GM18873 (cell line): ENCODE measurements around the gene BRD7.

Source experiments
- ATAC-seq: cut with Tn5 transposase; IDR thresholded peaks from one replicate; pipeline ENCODE4 v1.9.1; 2021; ENCODE audit warnings: mild to moderate bottlenecking, moderate library complexity, moderate number of reproducible peaks; ENCODE audit not compliant: unreplicated experiment, low FRiP score

Gene BRD7

DNA sequence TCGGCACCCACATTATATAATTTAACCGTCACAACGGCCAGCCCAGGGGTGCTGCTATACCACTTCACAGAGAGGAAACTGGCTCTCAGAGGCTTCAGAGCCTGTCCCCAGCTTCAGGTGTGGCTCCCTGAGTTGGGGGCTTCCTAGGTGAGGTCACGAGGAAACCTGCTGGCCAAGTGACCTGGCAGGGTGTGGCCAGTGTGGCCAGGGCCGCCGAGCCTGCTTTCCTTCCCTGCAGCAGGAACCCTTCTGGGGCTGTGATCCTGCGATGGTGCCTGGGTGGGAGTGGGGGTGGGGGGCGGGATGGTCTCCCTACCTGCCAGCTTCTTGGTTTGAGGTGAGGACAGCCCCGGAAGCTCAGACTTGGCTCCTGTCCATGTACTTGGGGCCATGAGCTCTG lies 62.5 kb downstream of the BRD7 start:
- no peak for ATAC-seq

DNA sequence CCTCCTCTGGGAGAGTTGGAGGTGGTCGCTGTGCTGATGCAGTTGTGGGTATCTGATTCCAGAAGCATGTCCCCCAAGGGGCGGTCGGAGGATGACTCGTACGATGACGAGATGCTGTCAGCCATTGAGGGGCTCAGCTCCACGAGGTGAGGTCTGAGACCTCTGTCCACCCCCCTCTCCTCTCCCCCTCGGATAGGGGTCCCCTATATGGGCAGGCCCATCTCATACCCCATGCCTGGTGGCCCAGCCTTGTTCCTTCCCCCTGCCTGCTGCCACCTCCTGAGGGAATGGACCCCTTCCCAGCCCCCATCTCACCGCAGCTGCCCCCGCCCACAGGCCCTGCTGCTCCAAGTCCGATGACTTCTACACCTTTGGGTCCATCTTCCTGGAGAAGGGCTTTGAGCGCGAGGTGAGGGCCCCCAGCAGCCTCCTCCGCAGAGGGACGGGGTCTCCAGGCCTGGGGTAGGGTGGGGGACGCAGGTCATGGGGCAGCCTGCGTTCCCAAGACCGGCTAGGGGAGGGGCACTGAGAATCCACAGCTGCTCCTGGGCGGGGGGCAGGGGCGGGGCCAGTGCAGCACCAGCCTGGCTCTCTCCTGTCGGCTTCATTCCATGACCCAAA lies 63.2 kb downstream of the BRD7 start:
- no peak for ATAC-seq

DNA sequence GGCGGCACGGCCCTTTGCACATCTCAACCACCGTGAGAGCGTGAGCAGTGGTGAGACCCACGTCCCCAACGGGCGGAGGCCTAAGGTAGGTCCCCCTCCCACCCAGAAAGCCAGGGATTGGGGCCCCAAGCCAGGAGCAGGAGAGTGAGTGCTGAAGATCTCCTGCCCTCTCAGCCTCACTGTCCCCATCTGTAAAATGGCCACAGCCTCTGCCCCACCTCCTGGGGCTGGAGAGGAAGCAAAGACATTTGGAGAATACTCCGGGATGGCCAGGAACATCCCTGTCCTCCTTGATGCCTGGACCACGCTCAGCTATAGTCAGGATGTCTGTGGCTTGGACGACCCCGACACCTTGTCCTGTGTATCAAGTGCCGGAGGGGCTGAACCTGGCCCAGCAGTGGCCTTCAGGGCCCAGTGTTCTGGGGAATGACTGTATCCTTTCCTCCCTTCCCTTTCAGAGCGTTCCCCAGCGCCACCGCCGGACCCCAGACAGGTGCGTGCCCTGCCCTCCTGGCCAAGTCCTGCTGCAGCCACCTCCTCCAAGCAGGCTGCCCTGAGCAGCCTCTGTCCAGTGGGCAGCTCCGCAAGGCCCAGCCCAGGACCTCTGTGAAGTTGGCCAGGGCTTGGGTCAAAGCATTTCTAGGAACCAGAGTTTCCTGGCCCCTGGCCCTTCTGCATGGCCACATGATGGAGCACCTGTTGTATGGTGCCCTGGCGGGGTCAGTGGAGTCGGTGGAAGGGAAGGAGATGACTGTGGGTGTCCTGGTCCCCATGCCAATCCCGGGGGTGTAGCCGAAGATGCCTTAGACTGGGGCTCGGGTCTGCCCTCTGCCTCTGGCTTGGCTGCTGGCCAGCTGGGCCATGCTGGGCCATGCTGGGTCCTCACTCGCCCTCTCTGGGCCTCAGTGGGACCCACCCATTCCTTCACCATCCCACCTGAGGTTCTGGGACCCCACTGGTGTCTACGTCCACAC lies 64.0 kb downstream of the BRD7 start:
- ATAC-seq, result no peak

DNA sequence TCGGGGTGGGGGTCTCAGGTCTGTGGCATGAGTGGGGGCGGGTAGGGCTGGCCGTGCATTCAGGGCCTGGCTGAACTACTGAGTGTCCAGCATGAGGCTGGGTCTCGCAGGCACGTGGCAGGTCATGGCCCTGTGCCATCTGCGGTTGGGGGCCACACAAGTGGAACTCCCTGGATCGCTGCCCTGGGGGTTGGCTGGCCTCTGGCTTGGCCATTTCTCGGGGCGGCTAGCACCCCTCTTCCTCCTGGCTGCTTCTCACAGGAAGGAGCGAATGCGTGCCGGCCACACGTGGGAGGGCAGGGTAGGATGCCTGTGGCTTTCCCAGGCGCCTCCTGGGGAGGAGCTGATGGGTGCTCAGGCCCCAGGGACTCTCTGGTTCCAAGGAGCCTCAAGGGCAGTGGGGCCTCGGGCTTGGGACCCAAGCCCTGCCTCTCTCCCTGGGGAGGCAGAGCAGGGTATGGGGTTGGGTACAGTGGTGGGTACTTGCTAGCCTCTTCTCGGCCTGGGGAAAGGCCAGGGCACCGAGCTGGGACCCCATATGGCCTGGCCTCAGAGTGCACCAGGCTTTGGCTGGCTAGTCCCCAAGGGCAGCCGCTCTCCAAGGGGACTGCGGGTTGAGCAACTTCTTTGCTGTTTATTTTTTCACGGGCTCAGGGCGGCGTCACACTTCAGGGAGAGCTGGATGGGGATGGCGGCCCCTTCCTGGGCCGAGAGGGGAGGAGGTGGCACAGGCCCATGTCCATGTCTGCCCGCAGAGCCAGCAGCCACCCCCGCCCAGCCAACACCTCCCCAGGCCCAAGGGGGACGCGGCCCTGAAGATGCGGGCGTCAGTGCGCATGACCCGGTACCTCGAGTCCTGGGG lies 65.0 kb downstream of the BRD7 start:
- no peak for ATAC-seq

DNA sequence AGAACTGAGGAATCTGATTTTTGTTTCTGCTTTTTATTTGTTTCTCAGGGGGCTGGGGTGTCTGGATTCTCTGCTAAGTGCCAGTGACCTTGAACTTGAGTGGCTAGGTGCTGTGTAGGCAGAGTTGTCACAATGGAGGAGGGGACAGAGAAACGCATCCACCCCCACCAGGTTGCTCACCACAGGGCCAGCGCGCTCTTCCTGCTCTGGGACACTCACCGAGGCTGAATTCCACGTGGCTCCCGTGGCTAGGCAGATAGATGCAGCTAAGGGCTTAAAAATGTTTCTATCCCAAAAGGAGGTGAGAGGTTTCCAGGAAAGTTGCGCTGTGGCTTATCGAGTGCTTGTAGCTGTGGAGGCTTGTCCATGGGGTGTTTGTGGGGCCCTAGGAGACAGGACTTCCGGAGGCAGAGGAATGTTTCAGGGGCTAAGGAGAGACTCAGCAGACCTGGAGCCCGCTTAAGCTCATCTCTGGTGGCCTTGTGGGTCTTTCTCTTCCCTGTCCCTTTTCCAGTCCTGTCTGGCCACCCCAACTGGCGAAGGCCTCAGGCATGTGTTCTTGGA lies 65.7 kb downstream of the BRD7 start:
- ATAC-seq, result no peak

DNA sequence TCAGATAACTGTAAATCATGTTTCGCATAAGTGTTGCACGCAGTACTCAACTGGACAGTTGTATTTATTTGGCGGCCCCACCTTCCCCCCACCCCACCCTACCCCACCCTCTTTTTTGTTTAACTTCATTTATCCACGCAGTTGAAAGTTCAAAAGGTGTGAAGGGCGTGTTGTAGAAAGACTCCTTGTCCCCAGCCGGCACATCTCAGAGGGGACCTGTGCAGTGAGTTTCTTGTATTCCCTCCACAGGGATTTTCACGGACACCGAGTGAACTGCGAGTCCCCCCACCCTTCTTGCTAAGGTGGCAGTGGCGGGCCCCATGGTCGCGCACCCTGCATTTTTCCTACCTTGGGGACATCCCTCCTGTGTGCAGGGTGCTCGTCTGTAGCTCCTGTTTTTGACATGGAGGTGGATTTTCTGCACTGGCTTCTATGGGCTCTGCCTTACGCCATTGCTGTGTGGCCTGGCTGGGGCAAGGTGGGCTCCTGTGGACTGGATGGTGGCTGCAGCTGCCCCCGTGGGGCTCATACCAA lies 66.2 kb downstream of the BRD7 start:
- no peak for ATAC-seq

DNA sequence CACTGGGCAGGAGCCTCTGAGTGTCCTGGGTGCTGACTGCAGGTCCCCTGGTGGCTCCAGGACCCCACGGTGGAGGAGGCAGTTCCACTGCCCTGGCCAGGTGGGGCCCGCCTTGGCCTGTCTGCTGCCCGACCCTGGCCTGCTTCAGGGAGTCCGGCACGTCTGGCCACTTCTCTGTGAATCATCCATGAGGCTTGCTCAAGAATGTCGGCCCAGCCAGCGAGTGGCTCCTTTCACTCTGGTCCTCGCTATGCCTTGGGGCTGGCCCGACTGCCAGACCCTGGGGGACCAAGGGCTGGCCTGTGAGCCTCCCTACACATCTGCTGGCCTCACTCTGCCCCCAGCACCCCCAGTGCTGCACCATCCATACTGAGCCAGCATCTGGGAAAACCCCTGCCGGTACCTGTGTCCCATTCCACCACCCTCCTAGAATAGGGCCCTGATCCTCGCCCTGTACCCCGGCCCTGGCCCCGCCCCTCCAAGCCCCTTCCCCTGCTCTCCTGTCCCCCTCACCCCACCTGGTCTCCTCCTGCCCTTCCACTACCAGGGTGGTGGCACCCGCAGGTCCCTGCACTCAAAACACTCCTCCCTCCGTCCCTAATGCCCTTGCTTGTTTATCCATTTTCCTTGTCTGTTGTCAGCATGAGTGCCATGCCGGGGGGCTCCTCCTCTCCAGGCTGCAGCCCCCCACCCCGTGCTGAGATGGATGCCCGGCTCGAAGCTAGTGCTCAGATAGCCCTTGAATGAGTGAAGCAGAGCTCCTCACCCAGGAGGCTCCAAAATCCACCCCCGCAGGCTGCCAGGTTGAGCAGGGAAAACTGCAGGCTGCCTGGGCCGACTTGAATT lies 66.9 kb downstream of the BRD7 start:
- ATAC-seq, result no peak

DNA sequence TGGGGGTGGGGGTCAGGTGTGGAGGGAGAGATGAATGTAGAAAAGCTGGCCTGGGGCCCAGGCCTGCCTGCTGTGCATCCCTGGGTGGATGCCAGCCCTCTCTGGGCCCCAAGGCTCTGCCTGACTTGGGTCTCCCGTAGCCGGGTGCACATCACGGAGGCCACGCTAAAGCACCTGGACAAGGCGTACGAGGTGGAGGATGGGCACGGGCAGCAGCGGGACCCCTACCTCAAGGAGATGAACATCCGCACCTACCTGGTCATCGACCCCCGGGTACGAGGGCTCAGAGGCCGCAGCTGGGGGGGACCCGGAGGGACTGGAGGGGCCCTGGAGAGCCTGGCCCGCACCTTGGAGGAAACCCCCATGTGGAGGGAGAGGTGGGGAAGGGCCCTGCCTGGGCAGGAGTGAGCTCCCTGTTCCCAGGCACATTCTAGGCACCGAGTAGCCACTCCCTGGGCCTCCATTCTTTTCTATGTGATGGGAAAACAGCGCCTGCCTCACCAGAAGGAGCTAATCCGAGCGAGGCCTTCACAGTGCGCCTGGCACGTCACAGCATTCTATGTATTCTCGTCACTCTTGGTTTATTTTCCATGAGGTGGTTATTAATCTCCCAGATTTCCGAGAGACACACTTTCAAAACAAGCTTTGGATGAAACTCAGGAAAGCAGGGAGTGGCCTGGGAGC lies 67.7 kb downstream of the BRD7 start:
- ATAC-seq, result no peak

DNA sequence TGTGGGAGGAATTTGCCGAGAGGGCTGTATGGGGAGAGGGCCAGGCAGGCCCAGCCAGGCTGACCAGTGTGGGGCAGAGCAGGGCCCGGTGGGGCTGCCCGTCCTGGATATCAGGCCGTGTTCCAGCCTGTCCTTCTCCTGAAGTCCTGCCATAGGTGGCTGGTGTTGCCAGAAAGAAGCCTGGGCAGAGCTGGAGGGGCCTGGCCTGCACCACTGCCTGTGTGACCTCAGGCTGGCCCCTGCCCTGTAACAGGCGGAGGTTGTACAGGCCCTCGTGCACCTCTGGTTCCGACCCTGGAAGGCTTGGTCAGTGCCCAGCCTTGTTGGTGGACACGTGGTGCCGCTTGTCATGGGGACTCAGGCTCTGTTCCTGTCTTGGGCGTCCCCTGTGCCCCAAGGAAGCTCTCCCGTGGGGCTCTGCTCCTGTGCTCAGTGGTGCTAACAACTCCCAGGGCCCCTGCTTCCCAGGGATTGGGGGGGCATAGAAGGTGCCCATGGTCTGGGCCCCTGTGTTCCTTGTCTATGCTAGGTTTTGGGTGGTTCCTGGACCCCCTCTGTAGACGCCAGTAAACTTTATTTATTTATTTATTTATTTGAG lies 69.2 kb downstream of the BRD7 start:
- ATAC-seq, result no peak

DNA sequence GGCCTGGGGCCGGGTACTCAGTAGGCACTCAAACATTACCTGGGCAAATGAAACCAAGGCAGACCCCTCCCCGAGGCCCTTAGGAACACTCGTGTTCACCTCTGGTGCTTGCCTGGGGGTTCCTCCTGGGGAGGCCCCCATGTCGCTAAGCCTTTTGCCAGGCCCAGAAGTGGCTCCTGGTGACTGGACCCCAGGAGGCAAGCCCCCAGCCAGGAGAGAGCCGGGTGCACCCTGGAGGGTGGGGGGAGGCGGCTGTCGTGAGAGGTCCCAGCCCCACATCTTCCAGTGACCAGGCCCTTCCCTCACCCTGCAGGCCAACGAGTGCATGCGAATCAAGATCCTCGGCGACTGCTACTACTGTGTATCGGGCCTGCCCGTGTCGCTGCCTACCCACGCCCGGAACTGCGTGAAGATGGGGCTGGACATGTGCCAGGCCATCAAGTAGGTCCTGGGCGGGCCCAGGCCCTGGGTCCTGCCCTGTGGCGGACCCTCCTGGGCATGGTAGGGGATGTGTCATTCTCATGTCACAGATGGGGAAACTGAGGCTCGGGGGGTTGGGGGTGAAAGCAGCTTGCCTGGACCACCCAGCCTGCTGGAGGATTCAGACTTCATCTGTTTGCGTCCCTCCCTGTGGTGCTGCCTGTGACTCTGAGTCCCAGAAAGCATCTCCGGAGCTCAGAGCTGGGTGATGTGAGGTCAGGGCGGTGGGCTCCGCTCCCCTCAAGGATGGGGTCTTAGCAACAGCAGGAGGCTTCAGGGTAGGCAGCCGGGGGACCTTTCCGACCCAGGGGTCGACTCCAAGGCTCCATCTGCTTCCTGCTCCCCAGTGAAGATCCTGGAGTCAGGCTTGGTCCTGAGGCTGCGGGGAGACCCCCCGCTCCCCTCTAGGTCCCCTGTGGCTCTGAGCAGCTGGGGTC lies 69.9 kb downstream of the BRD7 start:
- ATAC-seq, result no peak

DNA sequence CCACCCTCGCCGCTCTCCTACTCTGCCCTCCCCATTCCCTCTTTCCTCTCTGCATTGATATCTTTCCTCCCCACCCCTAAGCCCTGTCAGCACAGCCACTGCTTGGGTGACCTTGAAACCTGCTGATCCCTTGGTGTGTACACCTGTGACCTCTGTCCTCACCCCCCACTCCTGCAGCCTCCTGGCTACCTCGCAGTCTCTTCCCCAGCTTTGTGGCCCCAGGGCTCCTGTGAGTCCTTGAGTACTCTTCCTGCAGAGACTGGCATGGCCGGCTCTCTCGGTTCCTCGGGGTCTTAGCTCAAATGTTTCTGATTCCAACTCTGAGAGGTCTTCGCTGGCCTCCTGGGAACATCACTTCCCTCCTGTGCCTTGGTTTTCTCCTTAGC lies 70.7 kb downstream of the BRD7 start:
- ATAC-seq, result no peak

DNA sequence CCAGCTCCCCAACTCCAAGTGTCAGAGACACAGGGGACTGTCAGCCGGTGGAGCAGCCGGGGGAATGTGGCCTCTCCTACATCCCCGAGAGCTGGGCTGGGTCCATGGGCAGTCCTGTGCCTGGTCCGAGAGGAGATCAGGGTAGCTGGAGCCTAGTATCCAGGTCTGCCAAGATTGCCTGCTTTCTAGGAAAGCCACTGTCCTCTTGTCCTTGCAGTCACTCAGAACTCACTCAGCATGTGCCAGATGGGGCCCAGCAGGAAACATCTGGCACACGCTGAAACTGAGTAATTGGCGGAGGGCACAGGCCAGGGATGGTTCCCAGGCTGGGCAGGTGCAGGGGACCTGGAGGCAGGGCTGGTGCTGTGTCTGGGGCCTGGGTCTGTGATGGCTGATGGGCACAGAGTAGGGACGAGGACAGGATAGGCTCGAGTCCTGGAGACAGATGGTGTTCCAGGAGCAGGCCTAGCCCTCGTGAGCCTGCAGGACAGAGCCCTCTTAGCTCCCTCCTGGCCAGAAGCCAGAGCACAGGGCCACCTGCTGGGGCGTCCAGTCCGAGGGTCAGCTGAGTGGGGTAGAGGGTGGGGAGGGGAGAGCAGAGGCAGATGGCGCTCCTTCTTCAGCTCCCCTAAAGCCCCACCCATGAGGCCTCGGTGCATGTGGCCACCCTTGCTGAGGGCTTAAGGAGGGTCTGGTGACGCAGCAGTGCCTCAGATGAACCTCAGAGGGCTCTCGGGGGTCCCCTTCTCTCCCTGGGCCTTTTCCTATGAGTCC lies 71.3 kb downstream of the BRD7 start:
- no peak for ATAC-seq

DNA sequence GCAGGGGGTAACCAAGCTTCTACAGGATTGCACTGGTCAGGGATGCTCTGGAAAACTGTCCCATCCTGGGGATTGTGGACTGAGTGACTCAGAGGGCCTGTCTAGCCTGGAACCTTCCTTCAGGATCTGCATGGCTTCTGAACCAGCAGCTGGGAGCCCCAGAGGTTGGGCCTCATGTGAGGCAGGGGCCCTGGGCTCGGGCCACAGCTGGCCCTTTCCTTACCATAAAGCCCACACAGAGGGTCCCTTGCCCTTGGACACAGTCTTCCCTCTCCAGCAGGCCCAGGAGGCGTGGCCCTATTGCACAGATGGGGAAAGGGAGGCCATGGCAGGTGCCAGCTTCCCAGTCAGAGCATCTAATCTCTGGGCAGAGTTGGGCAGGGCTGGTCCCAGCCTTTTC lies 72.0 kb downstream of the BRD7 start:
- no peak for ATAC-seq

DNA sequence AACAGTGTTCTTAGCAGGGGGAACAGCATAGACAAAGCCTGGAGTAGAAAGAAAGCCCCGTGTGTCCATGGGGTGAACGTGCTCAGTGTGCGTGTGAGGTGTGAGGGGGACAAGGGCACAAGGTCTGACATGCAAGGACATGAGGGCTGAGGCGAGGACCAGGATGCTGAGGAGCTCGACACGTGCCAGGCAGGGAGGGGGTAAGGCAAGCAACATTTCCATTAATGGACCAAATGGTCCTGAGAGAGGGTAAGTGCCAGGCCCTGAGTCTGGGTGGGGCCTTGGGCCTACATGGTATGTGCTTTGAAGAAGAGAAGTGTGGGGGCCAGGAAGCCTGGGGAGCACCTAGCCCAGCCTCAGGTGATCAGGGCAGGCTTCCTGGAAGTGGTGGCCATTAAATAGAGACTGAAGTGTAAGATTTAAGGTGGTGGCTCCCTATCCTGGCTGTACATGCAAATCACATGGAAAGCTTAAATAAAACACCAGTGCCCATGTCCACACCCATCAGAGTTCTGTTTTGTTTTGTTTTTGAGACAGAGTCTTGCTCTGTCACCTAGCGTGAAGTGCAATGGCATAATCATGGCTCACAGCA lies 73.2 kb downstream of the BRD7 start:
- no peak for ATAC-seq

DNA sequence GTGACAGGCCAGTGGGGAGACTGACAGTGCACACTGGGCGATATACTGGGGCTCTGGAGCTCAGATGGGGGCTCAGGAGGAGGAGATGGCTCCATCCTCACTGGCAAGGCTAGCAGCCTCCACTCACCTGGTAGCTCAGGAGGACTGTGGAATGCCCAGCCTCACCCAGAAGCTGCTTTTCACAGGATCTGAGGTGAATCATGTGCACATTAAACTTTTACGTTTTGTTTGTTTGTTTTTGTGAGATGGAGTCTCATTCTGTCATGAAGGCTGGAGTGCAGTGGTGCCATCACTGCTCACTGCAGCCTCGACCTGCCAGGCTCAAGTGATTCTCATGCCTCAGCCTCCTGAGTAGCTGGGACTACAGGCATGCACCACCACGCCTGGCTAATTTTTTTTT lies 73.8 kb downstream of the BRD7 start:
- ATAC-seq, result no peak
